Colonic mucosa (tissue), 4 donors: ENCODE results near the gene KDM7A. TPM values are rescaled to one million over a fixed set of nuclear protein-coding genes. Genes with fewer than 3 reads are reported as not detected.

ENCODE experiments used
- DNase-seq: peaks from one replicate; pipeline ENCODE4 v3.0.0-alpha.2; 2020
- H3K27ac ChIP-seq: fragments of 200-600 bp; one replicate; pipeline ENCODE4 v1.8.0; 2021
- H3K27me3 ChIP-seq: fragments of 200-600 bp; one replicate; pipeline ENCODE4 v1.8.0; 2021
- H3K36me3 ChIP-seq: fragments of 200-600 bp; one replicate; pipeline ENCODE4 v1.8.0; 2021
- H3K4me1 ChIP-seq: fragments of 200-600 bp; one replicate; pipeline ENCODE4 v1.8.0; 2021; ENCODE audit warnings: mild to moderate bottlenecking
- H3K4me3 ChIP-seq: fragments of 200-600 bp; one replicate; pipeline ENCODE4 v1.8.0; 2021
- H3K9ac ChIP-seq, 2 donors: one replicate each; pipeline ENCODE4 v1.7.0; 2013; ENCODE audit warnings: control low read depth in 2 of 2, low read depth in 2 of 2, low read length in 2 of 2
- H3K9me3 ChIP-seq: fragments of 200-600 bp; one replicate; pipeline ENCODE4 v1.8.0; 2021
- CTCF ChIP-seq: fragments of 200-600 bp; IDR thresholded peaks from one replicate; pipeline ENCODE4 v1.8.0; 2022; ENCODE audit warnings: antibody characterized with exemption, mild to moderate bottlenecking
- intact Hi-C: fragments of 100-400 bp; cut with DNase I; formaldehyde crosslinking; loops from one replicate; pipeline ENCODE4 v1.14.1; 2022
- total RNA-seq, 2 donors: library from RNA; stranded (reverse); fragmentation: NEBNext Ultra II Directional in 1 of 2; extraction: Animal tissue kit (Norgen Biotek cat#: 25700) in 1 of 2; gene quantifications; one replicate each; pipeline ENCODE4 v1.2.1, GENCODE V29; 2021
- donor health status: healthy.
- donor health status: DM: no; HTN: no; CAD: no.
- donor health status: DM: no; HTN: no; CAD: no.

KDM7A gene
- total RNA-seq, 2 donors from 2014 or later = 14.7 to 37.5 TPM

- no peaks in the 10 kb centered on the region for H3K27me3 ChIP-seq
- intact Hi-C loops = no loop called here
- H3K9ac ChIP-seq = no peak overlapping the region
- no peaks in the 10 kb centered on the region for H3K9me3 ChIP-seq
- H3K36me3 ChIP-seq = no peaks in the 10 kb centered on the region
- H3K4me3 ChIP-seq = no peak overlapping the region
- DNase-seq = no peak
- no peak overlapping the region for H3K27ac ChIP-seq
- H3K4me1 ChIP-seq = no peaks in the 10 kb centered on the region
- TF ChIP-seq CTCF = no peak
Measured at GRCh38 chr7:140153666-140154161, 23.1 kb downstream of the KDM7A start.

- no peak for DNase-seq
- TF ChIP-seq CTCF = no peak
- H3K9me3 ChIP-seq = no peaks in the 10 kb centered on the region
- intact Hi-C loops = no loop called here
- H3K9ac ChIP-seq = no peak overlapping the region
- H3K36me3 ChIP-seq = no peaks in the 10 kb centered on the region
- H3K4me3 ChIP-seq = no peak overlapping the region
- no peaks in the 10 kb centered on the region for H3K4me1 ChIP-seq
- H3K27me3 ChIP-seq = no peaks in the 10 kb centered on the region
- no peak overlapping the region for H3K27ac ChIP-seq
Measured at GRCh38 chr7:140146574-140146973, 30.2 kb downstream of the KDM7A start.

- Histone ChIP-seq H3K9ac (no peak overlapping the region), H3K27me3 (no peaks in the 10 kb centered on the region), H3K9me3 (no peaks in the 10 kb centered on the region), H3K27ac (no peak overlapping the region), H3K36me3 (no peaks in the 10 kb centered on the region), H3K4me3 (no peak overlapping the region), H3K4me1 (no peaks in the 10 kb centered on the region)
- DNase-seq = no peak
- no peak for TF ChIP-seq CTCF
- intact Hi-C loops = no loop called here
Measured at GRCh38 chr7:140145709-140146108, 31.1 kb downstream of the KDM7A start.

GRCh38 chr7:140144821-140145220 is 32.0 kb downstream of the KDM7A start:
- H3K4me3 ChIP-seq = no peak overlapping the region
- no peaks in the 10 kb centered on the region for H3K27me3 ChIP-seq
- no peak for DNase-seq
- H3K9ac ChIP-seq = no peak overlapping the region
- H3K4me1 ChIP-seq = no peaks in the 10 kb centered on the region
- TF ChIP-seq CTCF = no peak
- intact Hi-C loops = no loop called here
- H3K9me3 ChIP-seq = no peaks in the 10 kb centered on the region
- H3K36me3 ChIP-seq = no peaks in the 10 kb centered on the region
- no peak overlapping the region for H3K27ac ChIP-seq

GRCh38 chr7:140143997-140144396 is 32.8 kb downstream of the KDM7A start:
- intact Hi-C loops = no loop called here
- Histone ChIP-seq H3K27me3 (no peaks in the 10 kb centered on the region), H3K27ac (no peak overlapping the region), H3K4me3 (no peak overlapping the region), H3K9ac (no peak overlapping the region), H3K4me1 (no peaks in the 10 kb centered on the region), H3K9me3 (no peaks in the 10 kb centered on the region), H3K36me3 (no peaks in the 10 kb centered on the region)
- no peak for TF ChIP-seq CTCF
- no peak for DNase-seq

GRCh38 chr7:140142031-140142430 is 34.8 kb downstream of the KDM7A start:
- TF ChIP-seq CTCF = no peak
- intact Hi-C loops = no loop called here
- Histone ChIP-seq H3K27ac (no peak overlapping the region), H3K36me3 (no peaks in the 10 kb centered on the region), H3K9ac (no peak overlapping the region), H3K9me3 (no peaks in the 10 kb centered on the region), H3K27me3 (no peaks in the 10 kb centered on the region), H3K4me3 (no peak overlapping the region), H3K4me1 (no peaks in the 10 kb centered on the region)
- no peak for DNase-seq
